Measurements from ENCODE around the gene KCMF1.

GRCh38 chr2:84959095-84959565 lies 11.8 kb upstream of the KCMF1 start:
- TF ChIP-seq CTCF (IDR thresholded peaks at IDR 0.05), result no peak
- no peak for TF ChIP-seq POLR2A (IDR thresholded peaks at IDR 0.05)
